T-helper 17 cell (primary cell): ENCODE data around the gene TMEM127. TPM values are rescaled to one million over a fixed set of nuclear protein-coding genes. Genes with fewer than 3 reads are reported as not detected.

Experiments
- ATAC-seq: fragments of 150-1000 bp; cut with Tn5 transposase; 2 replicates; pipeline ENCODE4 v1.10.0; 2021; ENCODE audit warnings: mild to moderate bottlenecking, moderate library complexity
- DNase-seq, 3 donors: peaks; one replicate each; pipeline versions ENCODE4 v3.0.0 to v3.0.0-alpha.2; 2020 to 2021
- H3K9me3 ChIP-seq: one replicate; pipeline ENCODE4 v1.7.0; 2013; ENCODE audit warnings: low read length, mild to moderate bottlenecking; ENCODE audit not compliant: control insufficient read depth, poor library complexity, severe bottlenecking
- H3K27ac Mint-ChIP-seq: one replicate; pipeline ENCODE4 v1.8.0; 2022; ENCODE audit warnings: mild to moderate bottlenecking, moderate library complexity, mixed read lengths
- H3K27me3 Mint-ChIP-seq: one replicate; pipeline ENCODE4 v1.8.0; 2022; ENCODE audit warnings: mixed read lengths
- H3K36me3 Mint-ChIP-seq: one replicate; pipeline ENCODE4 v1.8.0; 2022; ENCODE audit warnings: low read depth, mixed read lengths
- H3K4me1 Mint-ChIP-seq: one replicate; pipeline ENCODE4 v1.8.0; 2022; ENCODE audit warnings: mild to moderate bottlenecking, mixed read lengths
- H3K4me3 Mint-ChIP-seq: one replicate; pipeline ENCODE4 v1.8.0; 2022; ENCODE audit warnings: mild to moderate bottlenecking, moderate library complexity, mixed read lengths
- total RNA-seq, 4 donors: library from RNA in 2 of 4; stranded (reverse) in 2 of 4; gene quantifications; one replicate each; pipeline ENCODE4 v1.2.3 and lab custom pipeline; 2022 to 2026

TMEM127 gene
- total RNA-seq, 2 donors from 2014 or later, result 36.4 to 44.8 TPM

DNA sequence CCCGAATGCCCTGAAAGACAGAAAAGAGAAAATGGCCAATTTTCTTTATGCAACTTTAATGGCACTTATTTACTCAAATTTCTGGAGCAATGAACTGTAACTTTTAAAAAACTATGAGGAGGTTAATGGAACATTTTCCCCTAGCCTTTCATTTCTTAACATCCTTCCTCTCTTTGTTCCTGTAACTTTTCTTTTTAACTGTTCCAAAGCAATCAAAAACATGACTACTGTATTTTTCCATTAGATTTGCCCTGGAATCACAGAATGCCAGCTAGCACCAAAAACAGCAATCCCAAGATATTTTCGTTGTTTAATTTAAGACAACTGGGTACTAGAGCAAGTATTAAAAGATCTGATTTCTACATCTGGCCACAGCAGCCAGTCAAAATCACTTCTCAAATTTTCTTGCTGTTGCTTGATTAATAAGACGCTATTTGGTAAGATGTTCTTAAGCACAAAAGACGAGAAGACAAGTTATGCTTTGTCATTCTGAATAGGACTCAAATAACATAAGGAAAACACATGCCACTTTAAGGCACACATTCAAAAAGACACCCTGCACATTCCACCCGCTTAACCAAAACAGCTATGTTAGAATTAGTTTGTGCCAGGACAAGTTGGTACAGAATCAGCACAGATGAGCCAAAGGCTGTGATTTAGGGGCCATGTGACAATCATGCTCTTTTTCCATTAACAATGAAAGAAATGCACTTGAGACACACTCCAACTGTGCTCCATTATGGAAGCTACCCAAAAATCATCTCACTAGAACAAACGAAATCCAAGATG lies 60.8 kb downstream of the TMEM127 start:
- Mint-ChIP-seq H3K27me3 (no peaks in the 10 kb centered on the region), H3K27ac (peak overlapping the region; percentile 95), H3K4me1 (peaks cover 53% of the 10 kb centered on the region), H3K36me3 (peaks cover 4% of the 10 kb centered on the region), H3K4me3 (peak overlapping the region; percentile 69)
- H3K9me3 ChIP-seq, result no peaks in the 10 kb centered on the region
- ATAC-seq (no peak), DNase-seq (no peak)

DNA sequence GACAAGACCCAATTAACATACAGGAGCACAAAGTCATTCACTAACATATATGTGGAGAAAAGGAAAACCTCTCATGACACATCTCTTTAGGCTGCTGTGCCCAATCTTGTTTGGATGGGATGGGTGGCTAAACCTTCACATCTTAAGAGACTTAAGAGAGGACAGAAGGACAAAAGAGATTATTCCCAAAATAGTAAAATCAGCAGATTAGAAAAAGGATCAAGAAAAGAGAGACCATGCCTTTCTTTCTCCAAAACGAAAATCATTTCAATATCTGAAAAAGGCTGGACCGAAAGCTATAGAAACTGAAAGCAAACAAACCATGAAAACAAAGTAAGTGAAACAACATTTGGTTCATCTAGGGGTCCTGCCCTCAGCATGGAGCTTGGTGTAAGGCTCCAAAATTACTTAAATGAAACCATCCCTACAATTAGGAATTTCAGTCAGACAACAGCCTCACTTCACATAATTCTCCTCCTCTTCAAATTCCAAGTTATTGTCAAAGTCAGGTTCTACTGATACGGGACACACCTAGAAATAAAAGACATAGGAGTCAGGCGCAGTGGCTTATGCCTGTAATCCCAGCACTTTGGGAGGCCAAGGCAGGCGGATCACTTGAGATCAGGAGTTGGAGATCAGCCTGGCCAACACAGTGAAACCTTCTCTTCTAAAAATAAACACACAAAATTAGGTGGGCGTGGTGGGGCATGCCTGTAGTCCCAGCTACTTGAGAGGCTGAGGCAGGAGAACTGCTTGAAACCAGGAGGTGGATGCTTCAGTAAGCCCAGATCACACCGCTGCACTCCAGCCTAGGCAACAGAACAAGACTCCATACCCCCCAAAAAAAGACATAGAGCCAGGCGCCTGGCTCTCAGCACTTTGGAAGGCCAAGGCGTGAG lies 62.4 kb downstream of the TMEM127 start:
- ATAC-seq, result no peak
- Mint-ChIP-seq H3K27ac (peak overlapping the region; percentile 95), H3K4me1 (peaks cover 63% of the 10 kb centered on the region), H3K36me3 (peaks cover 4% of the 10 kb centered on the region), H3K27me3 (no peaks in the 10 kb centered on the region), H3K4me3 (peak overlapping the region; percentile 77)
- no peaks in the 10 kb centered on the region for H3K9me3 ChIP-seq
- DNase-seq, result no peak

DNA sequence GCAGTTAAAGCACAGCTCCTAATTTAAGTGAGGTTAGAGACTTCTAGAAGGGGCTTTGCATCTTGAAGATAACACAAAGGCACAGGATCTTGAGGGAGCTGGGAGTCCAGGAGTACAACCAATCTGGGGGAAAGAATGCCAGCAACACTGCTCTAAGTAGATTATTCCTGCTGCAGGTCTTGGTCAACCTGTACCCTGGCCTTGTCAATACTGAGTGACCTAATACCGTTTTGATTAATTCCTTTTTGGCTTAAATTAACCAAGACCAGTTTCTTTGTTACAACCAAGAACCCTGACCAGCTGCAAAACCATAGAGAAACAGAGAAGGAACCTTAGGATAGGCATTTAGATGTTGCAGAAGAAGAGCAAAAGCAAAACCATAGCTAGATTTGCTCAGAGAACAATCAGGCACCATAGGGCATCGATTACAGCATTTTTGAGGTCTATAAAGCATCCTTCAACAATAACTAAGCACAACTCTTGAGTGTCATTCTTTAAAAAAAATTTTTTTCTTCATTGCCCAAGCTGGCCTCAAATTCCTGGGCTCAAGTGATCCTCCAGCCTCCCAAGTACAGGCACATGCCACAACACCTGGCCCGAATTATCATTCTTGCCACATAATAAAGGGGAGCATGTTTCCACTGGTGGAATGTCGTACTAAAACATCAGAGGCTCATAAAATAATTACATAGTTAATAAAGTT lies 63.5 kb downstream of the TMEM127 start:
- H3K27me3 Mint-ChIP-seq, result no peaks in the 10 kb centered on the region
- H3K4me3 Mint-ChIP-seq, result peak overlapping the region; percentile 63
- H3K36me3 Mint-ChIP-seq, result peaks cover 2% of the 10 kb centered on the region
- peaks cover 62% of the 10 kb centered on the region for H3K4me1 Mint-ChIP-seq
- no peaks in the 10 kb centered on the region for H3K9me3 ChIP-seq
- H3K27ac Mint-ChIP-seq, result peak overlapping the region; percentile 95
- DNase-seq (no peak), ATAC-seq (no peak)

DNA sequence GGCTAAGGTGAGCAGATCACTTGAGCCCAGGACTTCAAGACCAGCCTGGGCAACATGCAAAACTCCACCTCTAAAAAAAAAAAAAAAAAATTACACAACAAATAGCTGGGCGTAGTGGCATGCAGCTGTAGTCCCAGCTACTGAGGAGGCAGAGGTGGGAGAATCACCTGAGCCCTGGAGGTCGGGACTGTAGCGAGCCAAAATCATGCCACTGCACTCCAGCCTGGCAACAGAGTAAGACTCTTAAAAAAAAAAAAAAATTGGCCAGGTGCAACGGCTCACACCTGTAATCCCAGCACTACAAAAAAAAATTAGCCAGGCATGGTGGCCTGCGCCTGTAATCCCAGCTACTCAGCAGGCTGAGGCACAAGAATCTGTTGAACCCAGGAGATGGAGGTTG lies 64.5 kb downstream of the TMEM127 start:
- no peak for ATAC-seq
- Mint-ChIP-seq H3K27ac (peak overlapping the region; percentile 95), H3K4me3 (no peak overlapping the region), H3K27me3 (no peaks in the 10 kb centered on the region), H3K36me3 (peaks cover 2% of the 10 kb centered on the region), H3K4me1 (peaks cover 58% of the 10 kb centered on the region)
- no peaks in the 10 kb centered on the region for H3K9me3 ChIP-seq
- DNase-seq, result no peak

GRCh38 chr2:96198921-96199320 lies 66.9 kb downstream of the TMEM127 start:
- H3K4me1 Mint-ChIP-seq, result peaks cover 48% of the 10 kb centered on the region
- ATAC-seq (no peak), DNase-seq (no peak)
- H3K27ac Mint-ChIP-seq, result no peak overlapping the region
- H3K36me3 Mint-ChIP-seq, result peaks cover 5% of the 10 kb centered on the region
- no peaks in the 10 kb centered on the region for H3K9me3 ChIP-seq
- H3K27me3 Mint-ChIP-seq, result no peaks in the 10 kb centered on the region
- no peak overlapping the region for H3K4me3 Mint-ChIP-seq

Other genes starting within 250 kb of the TMEM127 start
- 1 to 10 TPM; 1.2 to 5.0 TPM for gene GPAT2, start 231.1 kb downstream of the TMEM127 start, total RNA-seq
- gene ADRA2B, start 149.4 kb downstream of the TMEM127 start, total RNA-seq, result 1 to 10 TPM in 1 of 2 donors, under 1 TPM in 1; 0.85 to 2.8 TPM
- gene ASTL, start 127.5 kb downstream of the TMEM127 start, total RNA-seq, result 1 to 10 TPM; 4.2 to 7.9 TPM
- gene DUSP2, start 120.6 kb downstream of the TMEM127 start, total RNA-seq, result 100 to 1,000 TPM; 240 to 319 TPM
- 10 to 100 TPM; 59.2 to 72.6 TPM for gene STARD7, start 57.2 kb downstream of the TMEM127 start, total RNA-seq
- 10 to 100 TPM; 60.0 to 61.5 TPM for gene CIAO1, start 228 bp upstream of the TMEM127 start, total RNA-seq
- 100 to 1,000 TPM; 189 to 224 TPM for gene SNRNP200, start 39.5 kb upstream of the TMEM127 start, total RNA-seq
- 1 to 10 TPM; 6.6 to 9.9 TPM for gene ITPRIPL1, start 59.3 kb upstream of the TMEM127 start, total RNA-seq
- gene NCAPH, start 69.8 kb upstream of the TMEM127 start, total RNA-seq, result 1 to 10 TPM; 1.4 to 3.0 TPM
- under 1 TPM in 1 of 2 donors, not detected in 1; 0.44 TPM for gene NEURL3, start 239.4 kb upstream of the TMEM127 start, total RNA-seq